HEK293 (cell line): ENCODE data around the gene FXYD5.
A peak's percentile ranks its signal among the peaks of the same experiment; 100 is the strongest.

Source experiments
- CTCF ChIA-PET: fragments of 350-600 bp; formaldehyde crosslinking; extraction: SDS; loops from one replicate; lab custom pipeline; 2021; ENCODE audit warnings: antibody characterized with exemption; lab: Yijun Ruan, JAX
- POLR2A ChIA-PET: fragments of 300-600 bp; formaldehyde crosslinking; extraction: SDS; loops from one replicate; lab custom pipeline; 2020; ENCODE audit warnings: antibody characterized with exemption, inconsistent platforms; lab: Yijun Ruan, JAX
- H3K27ac ChIP-seq: fragments of 200-500 bp; sonication (Bioruptor generic); 2 replicates; pipeline ENCODE4 v1.5.1; 2014; ENCODE audit warnings: low read depth, low read length, control low read depth, inconsistent platforms; ENCODE audit errors: extremely low read depth
- H3K36me3 ChIP-seq, 2 experiments: fragments of 200-500 bp in 1 of 2; sonication (Bioruptor generic) in 1 of 2; 1 replicate in 1 of 2; 2 replicates in 1 of 2; pipeline ENCODE4 v1.5.1; 2014 to 2017; ENCODE audit warnings: inconsistent platforms in 2 of 2, low read length in 2 of 2; ENCODE audit not compliant: control insufficient read depth in 2 of 2, insufficient read depth in 1 of 2
- H3K4me1 ChIP-seq: fragments of 200-500 bp; sonication (Bioruptor generic); 2 replicates; pipeline ENCODE4 v1.5.1; 2014; ENCODE audit warnings: mild to moderate bottlenecking, low read length, inconsistent platforms; ENCODE audit not compliant: control insufficient read depth, insufficient read depth
- H3K4me3 ChIP-seq: 2 replicates; pipeline ENCODE4 v1.5.1; 2011; ENCODE audit warnings: low read depth, mild to moderate bottlenecking, control low read depth, low read length, moderate library complexity
- H3K9me3 ChIP-seq: fragments of 200-500 bp; sonication (Bioruptor generic); 2 replicates; pipeline ENCODE4 v1.5.1; 2014; ENCODE audit warnings: low read depth, low read length, inconsistent platforms; ENCODE audit not compliant: control insufficient read depth, insufficient read depth
- GLIS2 ChIP-seq: fragments of 450-650 bp; formaldehyde crosslinking; IDR thresholded peaks from 2 replicates; pipeline ENCODE4 v1.5.1; 2016; ENCODE audit warnings: missing biosample characterization, missing genetic modification characterization
- INSM2 ChIP-seq: fragments of 450-650 bp; formaldehyde crosslinking; IDR thresholded peaks from 2 replicates; pipeline ENCODE4 v1.5.1; 2016; ENCODE audit warnings: missing biosample characterization, missing genetic modification characterization
- KLF1 ChIP-seq: fragments of 450-650 bp; formaldehyde crosslinking; IDR thresholded peaks from 2 replicates; pipeline ENCODE4 v1.5.1; 2016; ENCODE audit warnings: missing biosample characterization, missing genetic modification characterization
- KLF16 ChIP-seq: fragments of 450-650 bp; formaldehyde crosslinking; IDR thresholded peaks from 2 replicates; pipeline ENCODE4 v1.5.1; 2017; ENCODE audit warnings: missing biosample characterization, missing genetic modification characterization
- OSR2 ChIP-seq: fragments of 450-650 bp; formaldehyde crosslinking; IDR thresholded peaks from 2 replicates; pipeline ENCODE4 v1.5.1; 2016; ENCODE audit warnings: missing biosample characterization, missing genetic modification characterization
- PRDM2 ChIP-seq: fragments of 450-650 bp; formaldehyde crosslinking; IDR thresholded peaks from 2 replicates; pipeline ENCODE4 v1.5.1; 2016; ENCODE audit warnings: missing biosample characterization, missing genetic modification characterization, borderline replicate concordance
- ZBTB8A ChIP-seq: fragments of 450-650 bp; formaldehyde crosslinking; IDR thresholded peaks from 2 replicates; pipeline ENCODE4 v1.5.1; 2016; ENCODE audit warnings: missing biosample characterization, missing genetic modification characterization
- ZFP37 ChIP-seq: fragments of 450-650 bp; formaldehyde crosslinking; IDR thresholded peaks from 2 replicates; pipeline ENCODE4 v1.5.1; 2016; ENCODE audit warnings: missing biosample characterization, missing genetic modification characterization
- ZNF112 ChIP-seq: fragments of 450-650 bp; formaldehyde crosslinking; IDR thresholded peaks from 2 replicates; pipeline ENCODE4 v1.5.0; 2017; ENCODE audit warnings: missing biosample characterization, missing genetic modification characterization
- ZNF132 ChIP-seq: fragments of 450-650 bp; formaldehyde crosslinking; IDR thresholded peaks from 2 replicates; pipeline ENCODE4 v1.5.1; 2017; ENCODE audit warnings: missing biosample characterization, missing genetic modification characterization, borderline replicate concordance
- ZNF140 ChIP-seq: fragments of 450-650 bp; formaldehyde crosslinking; IDR thresholded peaks from 2 replicates; pipeline ENCODE4 v1.5.1; 2016; ENCODE audit warnings: missing biosample characterization, missing genetic modification characterization
- ZNF214 ChIP-seq: fragments of 450-650 bp; formaldehyde crosslinking; IDR thresholded peaks from 2 replicates; pipeline ENCODE4 v1.5.1; 2017; ENCODE audit warnings: missing biosample characterization, mild to moderate bottlenecking, missing genetic modification characterization, borderline replicate concordance
- ZNF433 ChIP-seq: fragments of 450-650 bp; formaldehyde crosslinking; IDR thresholded peaks from 2 replicates; pipeline ENCODE4 v1.5.1; 2016; ENCODE audit warnings: missing biosample characterization, missing genetic modification characterization, low read depth
- ZNF514 ChIP-seq: fragments of 450-650 bp; formaldehyde crosslinking; IDR thresholded peaks from 2 replicates; pipeline ENCODE4 v1.5.1; 2016; ENCODE audit warnings: missing biosample characterization, missing genetic modification characterization
- ZNF529 ChIP-seq: fragments of 450-650 bp; formaldehyde crosslinking; IDR thresholded peaks from 2 replicates; pipeline ENCODE4 v1.5.1; 2017; ENCODE audit warnings: missing genetic modification characterization, missing biosample characterization; ENCODE audit not compliant: insufficient replicate concordance
- ZNF544 ChIP-seq: fragments of 450-650 bp; formaldehyde crosslinking; IDR thresholded peaks from 2 replicates; pipeline ENCODE4 v1.5.0; 2017; ENCODE audit warnings: missing biosample characterization, missing genetic modification characterization
- ZNF600 ChIP-seq: fragments of 450-650 bp; formaldehyde crosslinking; IDR thresholded peaks from 2 replicates; pipeline ENCODE4 v1.5.1; 2016; ENCODE audit warnings: missing biosample characterization, missing genetic modification characterization
- ZNF624 ChIP-seq: fragments of 450-650 bp; formaldehyde crosslinking; IDR thresholded peaks from 2 replicates; pipeline ENCODE4 v1.5.1; 2017; ENCODE audit warnings: missing biosample characterization, missing genetic modification characterization
- ZNF658 ChIP-seq: fragments of 450-650 bp; formaldehyde crosslinking; IDR thresholded peaks from 2 replicates; pipeline ENCODE4; 2016; ENCODE audit warnings: missing biosample characterization, missing genetic modification characterization
- ZNF776 ChIP-seq: fragments of 450-650 bp; formaldehyde crosslinking; IDR thresholded peaks from 2 replicates; pipeline ENCODE4 v1.5.0; 2017; ENCODE audit warnings: missing biosample characterization, missing genetic modification characterization, borderline replicate concordance
- TF ChIP-seq, protein P1 (sequence below): fragments of 450-650 bp; formaldehyde crosslinking; IDR thresholded peaks from 2 replicates; pipeline ENCODE4 v1.5.1; 2016; ENCODE audit warnings: missing biosample characterization, missing genetic modification characterization
- TF ChIP-seq, protein P2 (sequence below): fragments of 450-650 bp; formaldehyde crosslinking; IDR thresholded peaks from 2 replicates; pipeline ENCODE4 v1.5.1; 2016; ENCODE audit warnings: missing biosample characterization, missing genetic modification characterization

Gene FXYD5

GRCh38 chr19:35119578-35120155 lies 34.9 kb upstream of the FXYD5 start:
- H3K4me3 ChIP-seq, result no peak overlapping the region
- H3K4me1 ChIP-seq, result peaks cover 10% of the 10 kb centered on the region
- no peaks in the 10 kb centered on the region for H3K36me3 ChIP-seq
- ChIA-PET CTCF (interaction anchor here (0.6 to 6.9 kb wide), 6 partner anchors 16 to 271 kb away, joined by 3 to 101 read pairs (median 4); partner anchors contain the start of gene LGI4), POLR2A (no interaction called here)
- no peak overlapping the region for H3K27ac ChIP-seq
- no peaks in the 10 kb centered on the region for H3K9me3 ChIP-seq
- TF ChIP-seq ZNF132 (no peak), OSR2 (tag by site-specific recombination) (no peak), ZNF112 (tag by site-specific recombination) (no peak), ZNF514 (tag by site-specific recombination) (no peak)
- TF ChIP-seq, protein P1, sequence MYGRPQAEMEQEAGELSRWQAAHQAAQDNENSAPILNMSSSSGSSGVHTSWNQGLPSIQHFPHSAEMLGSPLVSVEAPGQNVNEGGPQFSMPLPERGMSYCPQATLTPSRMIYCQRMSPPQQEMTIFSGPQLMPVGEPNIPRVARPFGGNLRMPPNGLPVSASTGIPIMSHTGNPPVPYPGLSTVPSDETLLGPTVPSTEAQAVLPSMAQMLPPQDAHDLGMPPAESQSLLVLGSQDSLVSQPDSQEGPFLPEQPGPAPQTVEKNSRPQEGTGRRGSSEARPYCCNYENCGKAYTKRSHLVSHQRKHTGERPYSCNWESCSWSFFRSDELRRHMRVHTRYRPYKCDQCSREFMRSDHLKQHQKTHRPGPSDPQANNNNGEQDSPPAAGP (tag by site-specific recombination), result no peak

GRCh38 chr19:35120492-35120891 lies 34.0 kb upstream of the FXYD5 start:
- H3K36me3 ChIP-seq, result no peaks in the 10 kb centered on the region
- no peak overlapping the region for H3K27ac ChIP-seq
- ChIA-PET CTCF (interaction anchor here (0.6 to 6.9 kb wide), 5 partner anchors 15 to 270 kb away, joined by 3 to 101 read pairs (median 3); partner anchors contain the start of gene LGI4), POLR2A (no interaction called here)
- no peaks in the 10 kb centered on the region for H3K9me3 ChIP-seq
- H3K4me1 ChIP-seq, result peaks cover 12% of the 10 kb centered on the region
- no peak overlapping the region for H3K4me3 ChIP-seq
- TF ChIP-seq KLF1 (tag by site-specific recombination) (no peak), INSM2 (tag by site-specific recombination) (no peak), GLIS2 (tag by site-specific recombination) (no peak), PRDM2 (tag by site-specific recombination) (no peak), KLF16 (tag by site-specific recombination) (no peak), ZNF776 (tag by site-specific recombination) (no peak), ZFP37 (tag by site-specific recombination) (no peak), ZNF624 (no peak), ZNF529 (tag by site-specific recombination) (no peak), ZNF140 (tag by site-specific recombination) (no peak), ZNF433 (tag by site-specific recombination) (no peak), ZNF544 (tag by site-specific recombination) (no peak), ZBTB8A (no peak; the same call in 1 of the 2 replicates), ZNF214 (no peak), ZNF658 (no peak), ZNF600 (tag by site-specific recombination) (no peak)
- TF ChIP-seq, protein P1 (tag by site-specific recombination), result peak; percentile 29; the same call in 1 of the 2 replicates
- TF ChIP-seq, protein P2, sequence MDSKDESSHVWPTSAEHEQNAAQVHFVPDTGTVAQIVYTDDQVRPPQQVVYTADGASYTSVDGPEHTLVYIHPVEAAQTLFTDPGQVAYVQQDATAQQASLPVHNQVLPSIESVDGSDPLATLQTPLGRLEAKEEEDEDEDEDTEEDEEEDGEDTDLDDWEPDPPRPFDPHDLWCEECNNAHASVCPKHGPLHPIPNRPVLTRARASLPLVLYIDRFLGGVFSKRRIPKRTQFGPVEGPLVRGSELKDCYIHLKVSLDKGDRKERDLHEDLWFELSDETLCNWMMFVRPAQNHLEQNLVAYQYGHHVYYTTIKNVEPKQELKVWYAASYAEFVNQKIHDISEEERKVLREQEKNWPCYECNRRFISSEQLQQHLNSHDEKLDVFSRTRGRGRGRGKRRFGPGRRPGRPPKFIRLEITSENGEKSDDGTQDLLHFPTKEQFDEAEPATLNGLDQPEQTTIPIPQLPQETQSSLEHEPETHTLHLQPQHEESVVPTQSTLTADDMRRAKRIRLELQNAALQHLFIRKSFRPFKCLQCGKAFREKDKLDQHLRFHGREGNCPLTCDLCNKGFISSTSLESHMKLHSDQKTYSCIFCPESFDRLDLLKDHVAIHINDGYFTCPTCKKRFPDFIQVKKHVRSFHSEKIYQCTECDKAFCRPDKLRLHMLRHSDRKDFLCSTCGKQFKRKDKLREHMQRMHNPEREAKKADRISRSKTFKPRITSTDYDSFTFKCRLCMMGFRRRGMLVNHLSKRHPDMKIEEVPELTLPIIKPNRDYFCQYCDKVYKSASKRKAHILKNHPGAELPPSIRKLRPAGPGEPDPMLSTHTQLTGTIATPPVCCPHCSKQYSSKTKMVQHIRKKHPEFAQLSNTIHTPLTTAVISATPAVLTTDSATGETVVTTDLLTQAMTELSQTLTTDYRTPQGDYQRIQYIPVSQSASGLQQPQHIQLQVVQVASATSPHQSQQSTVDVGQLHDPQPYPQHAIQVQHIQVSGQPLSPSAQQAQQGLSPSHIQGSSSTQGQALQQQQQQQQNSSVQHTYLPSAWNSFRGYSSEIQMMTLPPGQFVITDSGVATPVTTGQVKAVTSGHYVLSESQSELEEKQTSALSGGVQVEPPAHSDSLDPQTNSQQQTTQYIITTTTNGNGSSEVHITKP (tag by site-specific recombination), result peak; percentile 93
